ENCODE measurements around the gene PRIM2.
"Not testable (repeated sequence)": the region's sequence is repeated elsewhere in the genome, so short reads cannot be mapped to it uniquely, and the experiment has no call there.

The PRIM2 gene

GRCh38 chr6:57510390-57510789 is 193.0 kb downstream of the PRIM2 start:
- H3K9ac ChIP-seq (ENCODE audit: low read length); H3K36me3 ChIP-seq (ENCODE audit: control insufficient read depth, insufficient read depth, low read length); H3K27me3 ChIP-seq (ENCODE audit: control insufficient read depth, insufficient read depth, low read length); H3K4me1 ChIP-seq (ENCODE audit: control insufficient read depth, insufficient read depth, low read length); H3K4me3 ChIP-seq (ENCODE audit: low read length); H3K27ac ChIP-seq (ENCODE audit: low read depth, low read length): not testable (repeated sequence)

DNA sequence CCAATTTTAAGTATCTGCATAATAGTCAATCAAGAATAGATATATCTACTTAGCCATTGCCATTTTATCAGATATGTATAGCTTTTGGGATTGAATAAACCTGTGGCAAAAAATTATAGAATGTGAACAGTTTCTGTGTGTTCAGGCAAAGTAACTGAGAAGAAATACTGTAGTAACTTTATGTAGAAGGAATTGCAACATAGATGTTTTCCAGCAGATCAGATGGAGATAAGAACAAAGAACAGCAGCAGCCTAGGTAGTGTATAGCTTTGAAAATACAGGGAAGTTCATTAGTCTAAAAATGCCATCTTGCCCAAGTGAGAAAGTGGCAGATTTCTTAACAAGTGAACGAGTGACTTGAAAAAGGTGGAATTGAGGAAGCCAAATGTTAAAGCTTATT is 197.7 kb downstream of the PRIM2 start:
- not testable (repeated sequence) for H3K27me3 ChIP-seq (ENCODE audit: control insufficient read depth, insufficient read depth, low read length); H3K4me3 ChIP-seq (ENCODE audit: low read length); H3K36me3 ChIP-seq (ENCODE audit: control insufficient read depth, insufficient read depth, low read length); H3K27ac ChIP-seq (ENCODE audit: low read depth, low read length); H3K9ac ChIP-seq (ENCODE audit: low read length); H3K4me1 ChIP-seq (ENCODE audit: control insufficient read depth, insufficient read depth, low read length)

DNA sequence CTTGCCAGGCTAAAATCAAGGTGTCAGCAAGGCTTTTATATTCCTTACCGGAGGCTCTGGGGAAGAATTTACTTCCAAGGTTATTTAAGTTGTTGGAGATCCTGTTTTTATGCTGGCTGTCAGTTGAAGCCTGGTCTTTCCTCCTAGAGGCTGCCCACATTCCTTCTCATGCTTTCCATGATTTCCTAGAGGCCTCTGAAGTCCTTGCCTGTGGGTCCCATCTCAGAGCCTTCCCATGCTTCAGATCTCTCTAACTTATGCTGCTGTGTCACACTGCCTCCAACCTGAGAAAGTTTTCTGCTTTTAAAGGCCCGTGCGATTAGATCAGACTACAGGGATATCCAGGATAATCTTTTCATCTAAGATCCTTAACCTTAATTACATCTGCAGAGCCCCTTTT is 198.4 kb downstream of the PRIM2 start:
- H3K9ac ChIP-seq (ENCODE audit: low read length); H3K27ac ChIP-seq (ENCODE audit: low read depth, low read length); H3K4me1 ChIP-seq (ENCODE audit: control insufficient read depth, insufficient read depth, low read length); H3K4me3 ChIP-seq (ENCODE audit: low read length); H3K27me3 ChIP-seq (ENCODE audit: control insufficient read depth, insufficient read depth, low read length); H3K36me3 ChIP-seq (ENCODE audit: control insufficient read depth, insufficient read depth, low read length): not testable (repeated sequence)

DNA sequence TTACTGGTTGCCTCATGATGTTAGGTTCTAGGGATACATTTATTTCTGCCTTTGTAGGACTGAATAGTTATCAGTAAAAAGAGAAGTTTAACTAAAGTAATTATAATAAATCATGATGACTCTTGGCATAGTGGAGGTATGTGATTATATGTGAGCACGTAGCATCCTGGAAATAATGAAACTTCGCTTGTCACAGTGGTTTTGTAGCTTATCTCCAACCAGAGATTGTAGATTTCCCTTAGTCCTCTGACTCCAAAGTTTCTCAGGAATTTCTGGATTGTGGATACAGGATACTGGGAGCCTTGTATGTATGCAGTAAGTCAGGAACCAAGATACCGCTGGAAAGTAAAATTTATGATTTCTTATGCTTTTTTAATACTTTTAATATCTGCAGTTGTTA is 199.3 kb downstream of the PRIM2 start:
- not testable (repeated sequence) for H3K36me3 ChIP-seq (ENCODE audit: control insufficient read depth, insufficient read depth, low read length); H3K9ac ChIP-seq (ENCODE audit: low read length); H3K27ac ChIP-seq (ENCODE audit: low read depth, low read length); H3K4me3 ChIP-seq (ENCODE audit: low read length); H3K27me3 ChIP-seq (ENCODE audit: control insufficient read depth, insufficient read depth, low read length); H3K4me1 ChIP-seq (ENCODE audit: control insufficient read depth, insufficient read depth, low read length)

DNA sequence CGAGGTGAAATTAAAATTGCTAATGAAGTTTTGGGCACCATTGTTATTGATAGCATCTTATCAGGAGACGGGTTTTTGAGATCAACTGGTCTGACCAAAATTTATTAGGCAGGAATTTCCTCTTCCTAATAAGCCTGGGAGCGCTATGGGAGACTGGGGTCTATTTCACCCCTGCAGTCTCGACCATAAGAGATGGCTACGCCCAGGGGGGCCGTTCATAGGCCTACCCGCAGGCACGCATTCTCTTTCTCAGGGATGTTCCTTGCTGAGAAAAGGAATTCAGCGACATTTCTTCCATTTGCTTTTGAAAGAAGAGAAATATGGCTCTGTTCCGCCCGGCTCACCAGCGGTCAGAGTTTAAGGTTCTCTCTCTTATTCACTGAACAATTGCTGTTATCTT is 201.8 kb downstream of the PRIM2 start:
- H3K36me3 ChIP-seq (ENCODE audit: control insufficient read depth, insufficient read depth, low read length); H3K4me3 ChIP-seq (ENCODE audit: low read length); H3K4me1 ChIP-seq (ENCODE audit: control insufficient read depth, insufficient read depth, low read length); H3K27me3 ChIP-seq (ENCODE audit: control insufficient read depth, insufficient read depth, low read length); H3K27ac ChIP-seq (ENCODE audit: low read depth, low read length); H3K9ac ChIP-seq (ENCODE audit: low read length): not testable (repeated sequence)

- not testable (repeated sequence) for H3K9ac ChIP-seq (ENCODE audit: low read length); H3K4me3 ChIP-seq (ENCODE audit: low read length); H3K36me3 ChIP-seq (ENCODE audit: control insufficient read depth, insufficient read depth, low read length); H3K4me1 ChIP-seq (ENCODE audit: control insufficient read depth, insufficient read depth, low read length); H3K27me3 ChIP-seq (ENCODE audit: control insufficient read depth, insufficient read depth, low read length); H3K27ac ChIP-seq (ENCODE audit: low read depth, low read length)
Measured at GRCh38 chr6:57521085-57521484, 203.7 kb downstream of the PRIM2 start.

- H3K9ac ChIP-seq (ENCODE audit: low read length); H3K27ac ChIP-seq (ENCODE audit: low read depth, low read length); H3K4me3 ChIP-seq (ENCODE audit: low read length); H3K36me3 ChIP-seq (ENCODE audit: control insufficient read depth, insufficient read depth, low read length); H3K27me3 ChIP-seq (ENCODE audit: control insufficient read depth, insufficient read depth, low read length); H3K4me1 ChIP-seq (ENCODE audit: control insufficient read depth, insufficient read depth, low read length): not testable (repeated sequence)
Measured at GRCh38 chr6:57523221-57523620, 205.8 kb downstream of the PRIM2 start.

- H3K4me1 ChIP-seq (ENCODE audit: control insufficient read depth, insufficient read depth, low read length); H3K4me3 ChIP-seq (ENCODE audit: low read length); H3K36me3 ChIP-seq (ENCODE audit: control insufficient read depth, insufficient read depth, low read length); H3K9ac ChIP-seq (ENCODE audit: low read length); H3K27me3 ChIP-seq (ENCODE audit: control insufficient read depth, insufficient read depth, low read length); H3K27ac ChIP-seq (ENCODE audit: low read depth, low read length): not testable (repeated sequence)
Measured at GRCh38 chr6:57529755-57530154, 212.3 kb downstream of the PRIM2 start.

DNA sequence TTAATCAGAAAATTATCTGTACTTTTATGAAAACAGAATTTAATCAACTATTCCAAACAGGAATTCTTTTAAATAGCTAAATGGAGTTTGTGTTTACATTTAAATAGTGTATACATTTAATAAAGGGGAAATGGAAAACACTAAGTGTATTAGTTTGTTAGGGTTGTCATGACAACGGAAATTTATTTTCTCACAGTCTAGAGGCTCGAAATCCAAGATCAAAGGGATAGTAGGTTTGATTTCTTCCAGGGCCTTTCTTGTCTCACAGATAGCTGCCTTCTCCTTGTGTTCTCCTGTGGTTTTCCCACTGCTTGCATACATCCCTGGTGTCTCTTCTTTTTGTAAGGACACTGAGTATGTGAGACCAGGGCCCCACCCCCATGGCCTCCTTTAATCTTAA is 215.2 kb downstream of the PRIM2 start:
- not testable (repeated sequence) for H3K4me3 ChIP-seq (ENCODE audit: low read length); H3K4me1 ChIP-seq (ENCODE audit: control insufficient read depth, insufficient read depth, low read length); H3K27me3 ChIP-seq (ENCODE audit: control insufficient read depth, insufficient read depth, low read length); H3K27ac ChIP-seq (ENCODE audit: low read depth, low read length); H3K9ac ChIP-seq (ENCODE audit: low read length); H3K36me3 ChIP-seq (ENCODE audit: control insufficient read depth, insufficient read depth, low read length)

DNA sequence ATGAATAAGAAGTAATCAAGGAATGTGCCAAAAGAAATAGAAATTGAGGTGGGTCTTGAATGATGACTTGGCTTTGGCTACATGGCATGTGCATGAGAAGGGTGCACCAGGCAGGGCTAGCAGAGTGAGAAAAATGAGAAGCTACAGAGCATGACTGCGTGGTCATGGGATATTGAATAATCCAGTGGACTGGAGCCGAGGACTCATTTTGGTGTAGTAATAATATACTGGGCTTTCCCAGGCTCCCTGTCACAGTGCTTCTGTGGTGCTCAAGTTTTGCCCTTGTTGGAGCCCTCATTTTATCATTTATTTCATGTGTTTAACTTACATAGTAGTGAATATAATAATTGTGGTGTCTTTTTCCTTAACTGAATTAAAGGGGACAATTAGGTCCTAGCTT is 217.7 kb downstream of the PRIM2 start:
- H3K27me3 ChIP-seq (ENCODE audit: control insufficient read depth, insufficient read depth, low read length); H3K27ac ChIP-seq (ENCODE audit: low read depth, low read length); H3K4me1 ChIP-seq (ENCODE audit: control insufficient read depth, insufficient read depth, low read length); H3K36me3 ChIP-seq (ENCODE audit: control insufficient read depth, insufficient read depth, low read length); H3K4me3 ChIP-seq (ENCODE audit: low read length); H3K9ac ChIP-seq (ENCODE audit: low read length): not testable (repeated sequence)

- not testable (repeated sequence) for H3K36me3 ChIP-seq (ENCODE audit: control insufficient read depth, insufficient read depth, low read length); H3K9ac ChIP-seq (ENCODE audit: low read length); H3K4me1 ChIP-seq (ENCODE audit: control insufficient read depth, insufficient read depth, low read length); H3K4me3 ChIP-seq (ENCODE audit: low read length); H3K27me3 ChIP-seq (ENCODE audit: control insufficient read depth, insufficient read depth, low read length); H3K27ac ChIP-seq (ENCODE audit: low read depth, low read length)
Measured at GRCh38 chr6:57535994-57536393, 218.6 kb downstream of the PRIM2 start.

- not testable (repeated sequence) for H3K27me3 ChIP-seq (ENCODE audit: control insufficient read depth, insufficient read depth, low read length); H3K4me1 ChIP-seq (ENCODE audit: control insufficient read depth, insufficient read depth, low read length); H3K9ac ChIP-seq (ENCODE audit: low read length); H3K4me3 ChIP-seq (ENCODE audit: low read length); H3K36me3 ChIP-seq (ENCODE audit: control insufficient read depth, insufficient read depth, low read length); H3K27ac ChIP-seq (ENCODE audit: low read depth, low read length)
Measured at GRCh38 chr6:57537916-57538315, 220.5 kb downstream of the PRIM2 start.

GRCh38 chr6:57551961-57552360 is 234.5 kb downstream of the PRIM2 start:
- H3K27ac ChIP-seq (ENCODE audit: low read depth, low read length); H3K9ac ChIP-seq (ENCODE audit: low read length); H3K4me3 ChIP-seq (ENCODE audit: low read length); H3K36me3 ChIP-seq (ENCODE audit: control insufficient read depth, insufficient read depth, low read length); H3K27me3 ChIP-seq (ENCODE audit: control insufficient read depth, insufficient read depth, low read length); H3K4me1 ChIP-seq (ENCODE audit: control insufficient read depth, insufficient read depth, low read length): not testable (repeated sequence)

DNA sequence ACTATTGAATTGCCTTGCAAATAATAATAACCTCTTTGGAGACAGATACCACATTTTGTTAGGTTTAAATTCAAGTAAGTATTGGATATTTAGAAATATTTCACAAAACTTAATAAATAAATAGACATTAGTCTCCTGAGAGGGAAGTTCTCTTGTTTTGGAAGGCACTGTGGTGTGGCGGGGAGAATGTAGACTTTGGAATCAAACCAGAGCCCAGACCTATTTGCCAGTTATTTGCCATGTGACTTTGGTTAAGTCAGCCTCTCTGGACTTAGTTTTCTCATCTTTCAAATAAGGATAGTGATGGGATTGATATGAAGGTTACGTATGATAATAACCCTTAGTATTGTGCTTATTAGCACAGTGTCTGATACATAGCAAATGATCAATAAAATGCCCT is 240.4 kb downstream of the PRIM2 start:
- not testable (repeated sequence) for H3K27me3 ChIP-seq (ENCODE audit: control insufficient read depth, insufficient read depth, low read length); H3K4me1 ChIP-seq (ENCODE audit: control insufficient read depth, insufficient read depth, low read length); H3K27ac ChIP-seq (ENCODE audit: low read depth, low read length); H3K36me3 ChIP-seq (ENCODE audit: control insufficient read depth, insufficient read depth, low read length); H3K9ac ChIP-seq (ENCODE audit: low read length); H3K4me3 ChIP-seq (ENCODE audit: low read length)
